HepG2 (cell line): Measurements from ENCODE around the gene PSENEN. TPM values are rescaled to one million over a fixed set of nuclear protein-coding genes. Genes with fewer than 3 reads are reported as not detected.

Experiments used
- CAMTA2 ChIP-seq: sonication (generic); formaldehyde crosslinking; IDR thresholded peaks from 2 replicates; pipeline ENCODE4 v1.4.0; 2020; ENCODE audit warnings: mild to moderate bottlenecking, missing genetic modification reagents, borderline replicate concordance
- DMAP1 ChIP-seq: IDR thresholded peaks from 2 replicates; pipeline ENCODE4 v1.6.1; 2016
- FOXC1 ChIP-seq: sonication (generic); formaldehyde crosslinking; IDR thresholded peaks from 2 replicates; pipeline ENCODE4 v1.8.0; 2022; ENCODE audit warnings: mild to moderate bottlenecking, missing genetic modification reagents, borderline replicate concordance
- GPN1 ChIP-seq: sonication (generic); formaldehyde crosslinking; IDR thresholded peaks from 2 replicates; pipeline ENCODE4 v1.5.1; 2020; ENCODE audit warnings: missing genetic modification reagents, borderline replicate concordance
- GTF2F1 ChIP-seq: fragments of 150-350 bp; IDR thresholded peaks from 2 replicates; pipeline ENCODE4 v1.6.1; 2014; ENCODE audit warnings: low read length
- HES4 ChIP-seq: sonication (generic); formaldehyde crosslinking; IDR thresholded peaks from 2 replicates; pipeline ENCODE4 v1.9.0; 2021; ENCODE audit warnings: mild to moderate bottlenecking, missing genetic modification reagents, borderline replicate concordance
- HOXA5 ChIP-seq: sonication (generic); formaldehyde crosslinking; IDR thresholded peaks from 2 replicates; pipeline ENCODE4 v1.4.0; 2020; ENCODE audit warnings: missing genetic modification reagents
- IKZF1 ChIP-seq: fragments of 450-650 bp; IDR thresholded peaks from 2 replicates; pipeline ENCODE4 v1.7.1; 2016
- MTA1 ChIP-seq: sonication (generic); formaldehyde crosslinking; IDR thresholded peaks from 2 replicates; pipeline ENCODE4 v1.4.0; 2020; ENCODE audit warnings: missing genetic modification reagents, mild to moderate bottlenecking, borderline replicate concordance
- MZF1 ChIP-seq: sonication (generic); formaldehyde crosslinking; IDR thresholded peaks from 2 replicates; pipeline ENCODE4 v1.8.1; 2023; ENCODE audit warnings: mild to moderate bottlenecking, missing genetic modification reagents, borderline replicate concordance
- NFE2L1 ChIP-seq: sonication (generic); formaldehyde crosslinking; IDR thresholded peaks from 2 replicates; pipeline ENCODE4 v1.4.0; 2020; ENCODE audit warnings: missing genetic modification reagents, mild to moderate bottlenecking, borderline replicate concordance
- NFE2L2 ChIP-seq: fragments of 150-350 bp; IDR thresholded peaks from 2 replicates; pipeline ENCODE4 v1.6.1; 2014; ENCODE audit warnings: low read length
- NFKBIZ ChIP-seq: IDR thresholded peaks from 2 replicates; pipeline ENCODE4 v1.6.1; 2018; ENCODE audit warnings: missing genetic modification reagents, missing compliant biosample characterization
- SALL2 ChIP-seq: sonication (generic); formaldehyde crosslinking; IDR thresholded peaks from 2 replicates; pipeline ENCODE4 v1.8.1; 2023; ENCODE audit warnings: mild to moderate bottlenecking, missing genetic modification reagents, inconsistent platforms
- SOX5 ChIP-seq: IDR thresholded peaks from 2 replicates; pipeline ENCODE4 v1.6.1; 2016; ENCODE audit warnings: borderline replicate concordance
- SRSF4 ChIP-seq: fragments of 200-400 bp; formaldehyde crosslinking; IDR thresholded peaks from one replicate; pipeline ENCODE4 v1.6.1; 2018; ENCODE audit warnings: mild to moderate bottlenecking, low read depth, low read length, moderate library complexity; ENCODE audit not compliant: poor library complexity, severe bottlenecking
- SRY ChIP-seq: sonication (generic); formaldehyde crosslinking; IDR thresholded peaks from 2 replicates; pipeline ENCODE4 v1.8.0; 2022; ENCODE audit warnings: mild to moderate bottlenecking, missing genetic modification reagents
- ZBTB42 ChIP-seq: sonication (generic); formaldehyde crosslinking; IDR thresholded peaks from 2 replicates; pipeline ENCODE4 v1.5.0; 2020; ENCODE audit warnings: mild to moderate bottlenecking, missing genetic modification reagents
- ZKSCAN1 ChIP-seq: fragments of 150-350 bp; IDR thresholded peaks from 2 replicates; pipeline ENCODE4 v1.6.1; 2014; ENCODE audit warnings: low read length
- ZNF230 ChIP-seq: sonication (generic); formaldehyde crosslinking; IDR thresholded peaks from 2 replicates; pipeline ENCODE4 v1.4.0; 2020; ENCODE audit warnings: mild to moderate bottlenecking, missing genetic modification reagents
- ZNF562 ChIP-seq: sonication (generic); formaldehyde crosslinking; IDR thresholded peaks from 2 replicates; pipeline ENCODE4 v1.8.0; 2022; ENCODE audit warnings: missing genetic modification reagents, borderline replicate concordance
- ZNF703 ChIP-seq: sonication (generic); formaldehyde crosslinking; IDR thresholded peaks from 2 replicates; pipeline ENCODE4 v1.5.1; 2020; ENCODE audit warnings: missing genetic modification reagents, mild to moderate bottlenecking, moderate library complexity, borderline replicate concordance
- ZNF775 ChIP-seq: sonication (generic); formaldehyde crosslinking; IDR thresholded peaks from 2 replicates; pipeline ENCODE4 v1.4.0; 2020; ENCODE audit warnings: missing genetic modification reagents, mild to moderate bottlenecking, moderate library complexity, borderline replicate concordance
- polyA plus RNA-seq, 8 experiments: library from polyadenylated mRNA; depleted of rRNA in 3 of 8; stranded (reverse) in 7 of 8; unstranded in 1 of 8; fragments of >200 nt; fragmentation: Illumina TruSeq in 4 of 8; extraction: Trizol in 4 of 8; gene quantifications; 2 replicates each; pipeline versions ENCODE4 v1.2.1 to v1.2.3, GENCODE V29; 2011 to 2016; ENCODE audit warnings: low read depth in 4 of 8, missing spikeins in 1 of 8, mixed read lengths in 1 of 8; ENCODE audit not compliant: insufficient read depth in 1 of 8
- total RNA-seq, 5 experiments: library from RNA; depleted of rRNA; stranded (reverse); fragments of >200 nt; fragmentation: Illumina TruSeq; extraction: Trizol; gene quantifications; 2 replicates each; pipeline ENCODE4 v1.2.3, GENCODE V29; 2016; ENCODE audit warnings: low read depth in 1 of 5
- TF ChIP-seq, protein P1 (sequence below), 2 experiments: sonication (generic) in 1 of 2; formaldehyde crosslinking in 1 of 2; IDR thresholded peaks; 2 replicates each; pipeline versions ENCODE4 v1.4.0 to v1.6.1; 2018 to 2020; ENCODE audit warnings: missing genetic modification reagents in 2 of 2, borderline replicate concordance in 1 of 2, low read depth in 1 of 2, mild to moderate bottlenecking in 1 of 2, missing biosample characterization in 1 of 2
- TF ChIP-seq, protein P2 (sequence below): sonication (generic); formaldehyde crosslinking; IDR thresholded peaks from 2 replicates; pipeline ENCODE4 v1.4.0; 2020; ENCODE audit warnings: missing genetic modification reagents
- TF ChIP-seq, protein P3 (sequence below): sonication (generic); formaldehyde crosslinking; conservative IDR thresholded peaks from 2 replicates; pipeline ENCODE4 v1.8.0; 2022; ENCODE audit warnings: low read depth, missing genetic modification reagents

Gene PSENEN
- total and polyA plus RNA-seq, 2 of the 13 experiments (the other 11 are each of a cell fraction or from before 2014, with no cell fraction given): 16.9 to 34.2 TPM

DNA sequence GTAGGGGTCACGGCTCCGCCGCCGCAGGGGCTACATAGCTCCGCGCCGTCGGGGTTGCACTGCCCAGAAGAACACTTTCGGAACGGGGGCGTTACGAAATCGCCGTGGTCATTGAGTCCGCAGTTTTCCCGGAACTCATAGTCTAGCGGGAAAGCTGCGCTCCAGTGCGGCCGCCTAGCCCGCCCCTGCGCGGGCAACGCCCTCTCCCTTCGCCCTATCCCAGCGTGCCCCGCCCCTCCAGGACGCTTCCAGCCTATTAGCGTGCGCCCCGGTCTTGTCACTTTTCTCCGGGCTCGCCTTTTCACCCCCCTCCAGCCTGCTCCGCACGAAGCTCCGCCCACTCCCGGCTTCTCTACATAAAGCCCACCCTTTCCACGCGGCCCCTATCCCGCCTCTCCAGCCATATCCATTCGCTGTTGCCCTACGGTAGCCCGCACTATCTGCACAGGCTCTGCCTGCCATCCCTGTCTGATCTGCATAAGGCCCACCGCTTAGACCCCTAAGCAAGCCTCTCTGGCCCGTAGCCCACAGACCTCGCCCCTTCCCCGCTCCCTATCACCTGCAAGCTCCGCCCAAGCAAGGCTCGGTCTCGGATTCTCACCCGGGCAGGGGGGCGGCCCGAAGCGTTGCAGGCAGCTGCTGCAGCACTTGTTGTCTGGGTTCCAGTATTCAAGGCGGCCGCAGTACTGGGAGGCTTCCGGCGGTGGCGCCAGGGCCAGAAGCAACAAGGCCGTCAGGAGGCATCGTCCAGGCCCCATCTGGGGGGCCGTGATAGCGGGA is 4.8 kb upstream of the PSENEN start (continued):
- TF ChIP-seq NFKBIZ (CRISPR knock-in tag) (no peak), NFE2L1 (peak; percentile 68; the same call in 1 of the 2 replicates), ZNF230 (peak; percentile 60; the same call in 1 of the 2 replicates), CAMTA2 (CRISPR knock-in tag) (0 out of 2 replicates have a peak, but pooled peaks have one; percentile 73), ZBTB42 (CRISPR knock-in tag) (0 out of 2 replicates have a peak, but pooled peaks have one; percentile 28), NFE2L2 (no peak), SRSF4 (no peak), SALL2 (CRISPR knock-in tag) (no peak), MZF1 (CRISPR knock-in tag) (no peak), ZKSCAN1 (no peak), HES4 (no peak), ZNF703 (CRISPR knock-in tag) (peak; percentile 13; the same call in 1 of the 2 replicates), IKZF1 (no peak), SOX5 (CRISPR knock-in tag) (no peak; the same call in 1 of the 2 replicates), GPN1 (CRISPR knock-in tag) (no peak), HOXA5 (CRISPR knock-in tag) (no peak), SRY (no peak), FOXC1 (CRISPR knock-in tag) (peak; percentile 84; the same call in 1 of the 2 replicates), ZNF775 (CRISPR knock-in tag) (no peak), MTA1 (CRISPR knock-in tag) (0 out of 2 replicates have a peak, but pooled peaks have one; percentile 13), GTF2F1 (no peak), ZNF562 (CRISPR knock-in tag) (no peak), DMAP1 (CRISPR knock-in tag) (peak; percentile 51; the same call in 1 of the 2 replicates)
- TF ChIP-seq, protein P1, sequence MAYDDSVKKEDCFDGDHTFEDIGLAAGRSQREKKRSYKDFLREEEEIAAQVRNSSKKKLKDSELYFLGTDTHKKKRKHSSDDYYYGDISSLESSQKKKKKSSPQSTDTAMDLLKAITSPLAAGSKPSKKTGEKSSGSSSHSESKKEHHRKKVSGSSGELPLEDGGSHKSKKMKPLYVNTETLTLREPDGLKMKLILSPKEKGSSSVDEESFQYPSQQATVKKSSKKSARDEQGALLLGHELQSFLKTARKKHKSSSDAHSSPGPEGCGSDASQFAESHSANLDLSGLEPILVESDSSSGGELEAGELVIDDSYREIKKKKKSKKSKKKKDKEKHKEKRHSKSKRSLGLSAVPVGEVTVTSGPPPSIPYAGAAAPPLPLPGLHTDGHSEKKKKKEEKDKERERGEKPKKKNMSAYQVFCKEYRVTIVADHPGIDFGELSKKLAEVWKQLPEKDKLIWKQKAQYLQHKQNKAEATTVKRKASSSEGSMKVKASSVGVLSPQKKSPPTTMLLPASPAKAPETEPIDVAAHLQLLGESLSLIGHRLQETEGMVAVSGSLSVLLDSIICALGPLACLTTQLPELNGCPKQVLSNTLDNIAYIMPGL (CRISPR knock-in tag; IDR thresholded peaks at IDR 0.05; ENCODE audit: borderline replicate concordance in 1 of 2, low read depth in 1 of 2): peak; percentile 20 to 67; a peak in 3 of 4 replicates
- TF ChIP-seq, protein P2, sequence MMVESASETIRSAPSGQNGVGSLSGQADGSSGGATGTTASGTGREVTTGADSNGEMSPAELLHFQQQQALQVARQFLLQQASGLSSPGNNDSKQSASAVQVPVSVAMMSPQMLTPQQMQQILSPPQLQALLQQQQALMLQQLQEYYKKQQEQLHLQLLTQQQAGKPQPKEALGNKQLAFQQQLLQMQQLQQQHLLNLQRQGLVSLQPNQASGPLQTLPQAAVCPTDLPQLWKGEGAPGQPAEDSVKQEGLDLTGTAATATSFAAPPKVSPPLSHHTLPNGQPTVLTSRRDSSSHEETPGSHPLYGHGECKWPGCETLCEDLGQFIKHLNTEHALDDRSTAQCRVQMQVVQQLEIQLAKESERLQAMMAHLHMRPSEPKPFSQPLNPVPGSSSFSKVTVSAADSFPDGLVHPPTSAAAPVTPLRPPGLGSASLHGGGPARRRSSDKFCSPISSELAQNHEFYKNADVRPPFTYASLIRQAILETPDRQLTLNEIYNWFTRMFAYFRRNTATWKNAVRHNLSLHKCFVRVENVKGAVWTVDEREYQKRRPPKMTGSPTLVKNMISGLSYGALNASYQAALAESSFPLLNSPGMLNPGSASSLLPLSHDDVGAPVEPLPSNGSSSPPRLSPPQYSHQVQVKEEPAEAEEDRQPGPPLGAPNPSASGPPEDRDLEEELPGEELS: 0 out of 2 replicates have a peak, but pooled peaks have one; percentile 28
- TF ChIP-seq, protein P3, sequence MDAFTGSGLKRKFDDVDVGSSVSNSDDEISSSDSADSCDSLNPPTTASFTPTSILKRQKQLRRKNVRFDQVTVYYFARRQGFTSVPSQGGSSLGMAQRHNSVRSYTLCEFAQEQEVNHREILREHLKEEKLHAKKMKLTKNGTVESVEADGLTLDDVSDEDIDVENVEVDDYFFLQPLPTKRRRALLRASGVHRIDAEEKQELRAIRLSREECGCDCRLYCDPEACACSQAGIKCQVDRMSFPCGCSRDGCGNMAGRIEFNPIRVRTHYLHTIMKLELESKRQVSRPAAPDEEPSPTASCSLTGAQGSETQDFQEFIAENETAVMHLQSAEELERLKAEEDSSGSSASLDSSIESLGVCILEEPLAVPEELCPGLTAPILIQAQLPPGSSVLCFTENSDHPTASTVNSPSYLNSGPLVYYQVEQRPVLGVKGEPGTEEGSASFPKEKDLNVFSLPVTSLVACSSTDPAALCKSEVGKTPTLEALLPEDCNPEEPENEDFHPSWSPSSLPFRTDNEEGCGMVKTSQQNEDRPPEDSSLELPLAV (CRISPR knock-in tag): no peak
